Inferior parietal cortex (tissue), 1 donor: ENCODE measurements around the gene LRIT1.
"Not testable (repeated sequence)": the region's sequence is repeated elsewhere in the genome, so short reads cannot be mapped to it uniquely, and the experiment has no call there.

ENCODE experiments used
- DNase-seq: peaks from one replicate; pipeline ENCODE4 v3.0.0-alpha.2; 2016; ENCODE audit errors: extremely low spot score

LRIT1 gene

GRCh38 chr10:84241185-84241790, at the start of gene LRIT1:
LRIT1 (minus strand) TSS chr10:84241546; CDS start chr10:84241439, 107 bp downstream.
- no peak for DNase-seq

- DNase-seq: no peak
Observed at GRCh38 chr10:84290235-84290634, 48.9 kb upstream of the LRIT1 start.

GRCh38 chr10:84289521-84290200, 48.3 kb upstream of the LRIT1 start:
- DNase-seq: no peak

GRCh38 chr10:84288151-84288550, 46.8 kb upstream of the LRIT1 start:
- DNase-seq: no peak

GRCh38 chr10:84286695-84287094, 45.3 kb upstream of the LRIT1 start:
- no peak for DNase-seq

GRCh38 chr10:84279876-84280475, 38.6 kb upstream of the LRIT1 start:
- DNase-seq: not testable (repeated sequence)

- no peak for DNase-seq
Observed at GRCh38 chr10:84270708-84271107, 29.4 kb upstream of the LRIT1 start.

GRCh38 chr10:84269773-84270172, 28.4 kb upstream of the LRIT1 start:
- no peak for DNase-seq

GRCh38 chr10:84269162-84269561, 27.8 kb upstream of the LRIT1 start:
- no peak for DNase-seq

- no peak for DNase-seq
Observed at GRCh38 chr10:84267503-84268126, 26.3 kb upstream of the LRIT1 start.

- no peak for DNase-seq
Observed at GRCh38 chr10:84265418-84265817, 24.1 kb upstream of the LRIT1 start.

- DNase-seq: peak; percentile 81
Observed at GRCh38 chr10:84264611-84265141, 23.3 kb upstream of the LRIT1 start.

- DNase-seq: no peak
Observed at GRCh38 chr10:84263716-84264115, 22.4 kb upstream of the LRIT1 start.

GRCh38 chr10:84262190-84262956, 21.0 kb upstream of the LRIT1 start:
- DNase-seq: no peak

- no peak for DNase-seq
Observed at GRCh38 chr10:84261236-84261915, 20.0 kb upstream of the LRIT1 start.

GRCh38 chr10:84258034-84258695, 16.8 kb upstream of the LRIT1 start:
- DNase-seq: no peak

- DNase-seq: no peak
Observed at GRCh38 chr10:84257343-84258020, 16.1 kb upstream of the LRIT1 start.

GRCh38 chr10:84256510-84257342, 15.4 kb upstream of the LRIT1 start:
- peak; percentile 57 for DNase-seq
